ENCODE measurements around the gene CCDC50.

The CCDC50 gene

DNA sequence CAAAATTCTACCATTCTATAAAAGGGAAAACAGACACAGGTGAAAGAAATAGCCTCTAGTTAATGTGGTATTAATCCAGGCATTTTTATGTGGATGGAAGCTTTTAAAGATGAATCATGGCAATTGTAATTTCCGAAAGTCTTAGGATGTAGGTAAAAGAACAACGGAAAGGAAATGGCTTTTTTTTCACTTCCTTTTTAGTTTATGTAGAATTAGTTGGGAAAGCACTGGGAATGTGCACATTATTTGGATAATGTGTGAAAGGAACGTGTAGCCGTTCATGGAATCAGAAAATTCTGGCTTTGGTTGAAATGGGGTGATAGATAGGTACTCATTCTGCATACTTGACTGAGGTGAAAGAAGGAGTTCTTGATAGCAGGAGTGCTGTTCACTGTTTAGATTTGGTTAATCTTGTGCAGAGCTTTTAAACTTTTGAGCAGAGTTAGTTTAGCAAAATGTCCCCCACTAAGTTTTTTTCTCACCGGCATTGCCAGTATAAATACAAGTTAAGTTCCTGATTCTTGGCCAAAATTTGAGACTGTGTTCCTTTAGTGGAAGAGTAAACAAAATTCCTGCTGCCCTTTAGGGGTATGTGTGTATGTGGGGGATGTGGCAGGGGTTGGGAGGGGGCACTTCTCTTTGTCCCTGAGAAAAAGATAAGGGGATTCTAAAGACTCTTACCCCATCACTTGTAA is 21.3 kb downstream of the CCDC50 start:
- no peak for FAIRE-seq

DNA sequence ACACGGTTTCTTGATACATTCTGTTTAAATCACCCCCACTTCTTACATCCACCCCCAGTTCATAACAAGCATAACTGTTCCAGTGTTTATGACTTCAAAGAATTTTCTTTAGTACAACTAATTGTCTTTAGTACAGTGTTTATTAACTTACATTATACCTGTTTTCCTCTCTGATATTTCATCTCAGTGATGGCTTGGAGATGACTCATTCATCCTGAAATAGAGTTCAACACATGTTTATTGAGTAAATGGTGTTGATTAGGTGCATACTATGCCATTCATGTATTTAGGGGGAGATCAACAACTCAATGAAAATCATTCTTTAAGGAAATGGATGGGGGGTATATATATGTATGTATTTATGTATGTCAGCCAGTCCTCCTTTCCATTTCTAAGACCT is 22.8 kb downstream of the CCDC50 start:
- no peak for FAIRE-seq

DNA sequence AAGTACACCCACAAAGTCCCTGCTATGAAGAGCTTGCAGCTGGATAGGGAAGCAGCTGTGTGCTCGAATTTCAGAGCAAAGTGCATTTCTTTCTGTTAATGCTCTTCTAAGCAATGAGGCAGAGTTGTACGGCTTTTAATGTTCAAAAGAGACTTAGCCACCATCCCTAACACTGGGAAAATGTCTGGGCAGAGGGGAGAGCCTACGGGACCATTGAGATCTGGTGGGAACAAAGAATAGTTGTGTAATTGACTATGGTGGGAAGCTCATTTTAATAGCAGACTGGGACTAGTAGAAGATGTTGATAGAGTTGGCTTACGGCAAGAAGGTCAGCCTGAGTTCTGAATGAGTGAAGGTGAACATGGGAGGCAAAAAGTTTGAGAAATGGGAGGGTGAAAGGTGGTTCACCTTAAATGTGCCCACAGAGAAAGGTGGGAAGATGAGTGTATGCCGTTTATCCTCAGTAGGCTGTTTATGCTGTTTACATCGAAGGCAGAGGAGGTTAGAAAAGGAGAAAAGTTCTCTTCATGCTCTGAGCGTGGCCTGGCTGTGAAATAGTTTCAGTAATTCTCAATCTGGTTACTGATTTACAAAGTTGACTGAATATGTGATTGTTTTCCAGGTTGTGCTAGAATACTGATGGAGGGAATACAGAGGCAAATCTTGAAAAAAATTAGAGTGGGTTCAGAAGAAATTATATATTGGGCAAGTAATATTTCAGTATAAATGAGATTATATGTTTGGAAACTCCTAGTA is 24.0 kb downstream of the CCDC50 start:
- FAIRE-seq = no peak

DNA sequence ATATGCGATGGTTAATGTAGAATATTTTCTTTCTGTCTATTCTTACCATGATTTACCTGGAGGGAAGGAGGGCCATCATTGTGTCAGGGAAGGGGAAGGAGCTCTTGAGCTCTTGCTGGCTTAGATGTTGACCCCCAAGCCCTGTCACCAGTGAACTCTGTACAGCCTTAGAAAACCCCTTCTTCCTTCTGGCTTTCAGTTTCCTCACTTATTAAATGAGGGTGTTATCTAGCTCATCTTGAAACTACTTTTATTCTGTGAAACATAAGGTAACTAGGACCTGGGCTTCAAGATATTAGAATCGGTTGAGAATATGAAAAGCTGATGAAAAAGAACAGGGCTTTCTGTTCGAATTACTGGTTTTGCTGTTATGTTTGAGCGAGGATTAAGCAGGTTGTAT is 26.2 kb downstream of the CCDC50 start:
- FAIRE-seq = no peak

DNA sequence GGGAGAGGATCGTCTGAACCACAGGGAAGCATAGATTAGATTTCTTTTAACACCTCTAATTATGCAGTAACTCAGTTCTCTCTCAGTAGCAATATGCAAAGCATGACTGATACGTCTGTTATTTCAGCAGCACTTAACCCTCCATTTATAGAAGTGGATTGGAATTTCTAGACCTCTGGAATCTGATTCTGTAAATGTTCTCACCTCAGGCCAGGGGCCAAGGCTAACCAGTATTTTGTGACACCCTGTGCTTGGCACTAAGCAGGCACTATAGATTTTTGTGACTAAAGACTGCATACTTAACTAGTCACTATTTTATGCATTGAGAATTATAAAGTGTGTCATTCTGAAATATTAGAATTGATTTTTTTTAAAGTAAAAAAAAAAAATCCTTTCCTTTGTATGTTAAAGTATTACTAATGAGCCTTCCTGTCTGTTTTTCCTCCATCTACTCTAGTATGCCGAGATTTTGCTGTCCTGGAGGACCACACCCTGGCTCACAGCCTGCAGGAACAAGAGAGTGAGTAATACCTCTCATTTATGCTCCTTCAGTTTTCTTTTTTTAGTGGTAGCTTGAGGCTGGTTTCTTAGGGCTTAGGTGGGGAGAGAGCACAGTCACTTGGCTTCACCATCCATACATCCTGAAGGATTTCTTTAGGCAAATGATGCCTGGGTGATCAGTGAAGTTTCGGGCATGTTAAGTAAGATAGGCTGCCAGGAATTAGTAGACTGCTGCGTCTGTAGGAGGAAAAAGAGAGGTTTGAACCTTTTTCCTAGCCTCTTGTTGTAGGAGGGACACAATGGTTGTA is 27.6 kb downstream of the CCDC50 start:
- FAIRE-seq = no peak

DNA sequence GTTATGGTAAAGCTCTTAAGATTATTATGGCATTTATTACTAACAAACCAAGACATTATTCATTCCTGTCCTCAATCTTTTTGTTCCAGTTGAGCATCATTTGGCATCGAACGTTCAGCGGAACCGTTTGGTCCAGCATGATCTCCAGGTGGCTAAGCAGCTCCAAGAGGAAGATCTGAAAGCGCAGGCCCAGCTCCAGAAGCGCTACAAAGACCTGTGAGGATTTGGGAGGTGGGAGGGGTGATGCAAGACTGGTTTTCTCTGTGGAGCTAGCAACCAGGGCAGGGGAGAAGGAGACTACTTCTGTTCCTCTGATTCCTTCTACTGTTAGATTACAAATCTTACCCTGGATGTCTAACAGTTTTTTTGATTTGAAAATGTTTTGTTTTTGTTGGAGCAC is 28.7 kb downstream of the CCDC50 start:
- FAIRE-seq = no peak

DNA sequence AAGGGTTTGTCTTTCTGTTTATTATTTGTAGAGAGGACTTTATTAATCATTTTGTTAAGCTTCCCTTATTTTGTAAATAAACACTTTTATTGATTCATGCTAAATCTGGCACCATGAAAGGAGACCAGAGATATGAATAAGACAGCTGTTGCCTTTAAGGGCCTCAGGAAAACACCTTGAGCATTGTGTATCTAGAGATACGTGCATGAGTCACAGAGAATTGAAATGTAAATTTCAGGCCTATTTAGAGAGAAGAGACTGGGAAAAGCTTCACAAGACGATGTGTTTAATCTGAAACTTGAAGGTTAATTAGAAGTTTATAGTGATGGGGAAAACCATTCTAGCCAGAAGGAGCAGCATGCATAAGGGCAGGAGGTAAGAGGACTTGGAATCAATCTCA is 29.7 kb downstream of the CCDC50 start:
- FAIRE-seq = no peak

DNA sequence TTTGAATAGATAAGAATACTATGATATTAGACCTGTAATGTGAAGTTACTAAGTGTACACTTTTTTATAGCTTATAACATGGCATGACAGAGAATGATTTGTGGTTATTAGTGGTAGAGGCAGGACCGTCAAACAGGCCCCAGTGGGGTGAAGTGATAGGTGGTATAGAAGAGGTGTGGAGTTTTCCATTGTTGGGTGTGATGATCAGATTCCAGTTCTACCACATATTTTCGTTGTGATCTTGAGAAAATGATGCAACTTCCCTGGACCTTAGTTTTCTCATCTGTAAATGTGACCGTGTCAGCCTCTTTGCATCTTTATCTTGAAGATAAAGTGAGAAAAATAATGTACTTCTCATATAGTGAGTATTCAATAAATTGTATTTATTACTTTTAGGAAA is 31.4 kb downstream of the CCDC50 start:
- no peak for FAIRE-seq

DNA sequence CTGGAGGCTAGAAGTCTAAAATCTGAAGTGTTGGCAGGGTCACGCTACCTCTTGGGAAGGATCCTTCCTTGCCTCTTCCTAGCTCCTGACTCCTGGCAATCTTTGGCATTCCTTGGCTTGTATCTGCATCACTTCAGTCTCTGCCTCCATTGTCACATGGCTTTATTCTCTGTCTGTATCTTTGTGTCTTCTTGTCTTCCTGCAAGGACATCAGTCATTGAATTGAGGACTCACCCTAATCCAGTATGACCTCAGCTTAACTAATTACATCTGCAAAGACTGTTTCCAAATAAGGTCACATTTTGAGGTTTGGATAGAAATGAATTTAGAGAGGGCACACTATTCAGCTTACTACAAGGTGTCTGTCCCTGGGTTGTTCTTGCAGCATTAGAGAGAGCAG is 32.3 kb downstream of the CCDC50 start:
- FAIRE-seq = no peak

DNA sequence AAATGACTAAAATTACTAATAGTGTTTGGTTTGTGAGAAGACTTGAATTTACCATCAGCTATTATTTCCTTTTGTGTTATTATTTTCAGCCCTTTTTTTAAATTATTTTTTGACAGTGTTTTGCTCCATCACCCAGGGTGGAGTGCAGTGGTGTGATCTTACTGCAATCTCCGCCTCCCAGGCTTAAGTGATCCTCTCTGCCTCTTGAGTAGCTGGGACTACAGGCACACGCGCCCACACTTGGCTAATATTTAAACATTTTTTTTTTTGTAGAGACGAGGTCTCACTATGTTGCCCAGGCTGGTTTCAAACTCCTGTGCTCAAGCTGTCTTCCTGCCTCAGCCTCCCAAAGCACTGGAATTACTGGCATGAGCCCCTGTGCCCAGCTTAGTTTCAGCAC is 32.8 kb downstream of the CCDC50 start:
- FAIRE-seq = no peak

DNA sequence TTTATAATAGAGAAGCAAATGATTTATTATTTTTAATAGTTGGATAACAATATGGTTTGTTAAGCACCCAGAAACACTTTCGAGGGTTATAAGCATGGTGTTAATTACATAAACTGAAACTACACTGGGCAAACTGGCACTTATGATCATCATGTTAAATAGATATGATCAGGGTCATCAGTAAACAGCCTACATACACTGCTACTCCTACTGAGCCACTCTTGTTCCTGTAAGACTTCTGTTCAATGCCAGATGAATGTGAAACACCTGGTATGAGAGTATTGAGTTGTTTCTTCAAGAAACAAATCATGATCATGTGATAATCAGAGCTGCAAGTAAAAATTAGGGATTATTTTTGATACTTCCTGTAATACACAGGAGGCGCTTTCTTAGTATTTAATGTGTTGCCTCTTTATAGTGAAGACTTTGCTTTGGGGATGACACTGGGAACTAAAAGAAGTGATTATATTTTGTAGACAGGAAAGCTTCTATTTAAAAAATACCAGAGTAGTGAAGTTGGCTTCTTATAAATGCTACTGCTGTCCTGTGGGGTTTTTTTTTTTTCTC is 33.4 kb downstream of the CCDC50 start:
- FAIRE-seq = no peak

DNA sequence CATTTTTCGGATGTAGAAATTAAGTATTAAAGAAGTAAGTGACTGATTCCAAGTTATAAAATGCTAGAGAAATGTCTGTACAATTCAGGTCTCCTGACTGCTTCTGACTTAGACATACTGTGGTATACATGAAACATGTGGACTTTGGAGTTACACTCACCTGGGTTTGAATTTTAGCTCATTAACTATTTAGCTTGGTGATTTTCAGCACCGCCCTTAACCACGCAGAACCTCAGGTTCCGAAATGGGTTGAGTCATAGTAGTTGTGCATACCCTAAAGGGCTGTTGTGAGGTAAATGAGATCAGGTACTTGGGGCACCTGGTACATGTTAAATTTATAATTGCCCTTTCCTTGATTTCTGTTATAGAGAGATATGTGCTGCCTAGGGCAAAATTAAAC is 34.0 kb downstream of the CCDC50 start:
- no peak for FAIRE-seq

DNA sequence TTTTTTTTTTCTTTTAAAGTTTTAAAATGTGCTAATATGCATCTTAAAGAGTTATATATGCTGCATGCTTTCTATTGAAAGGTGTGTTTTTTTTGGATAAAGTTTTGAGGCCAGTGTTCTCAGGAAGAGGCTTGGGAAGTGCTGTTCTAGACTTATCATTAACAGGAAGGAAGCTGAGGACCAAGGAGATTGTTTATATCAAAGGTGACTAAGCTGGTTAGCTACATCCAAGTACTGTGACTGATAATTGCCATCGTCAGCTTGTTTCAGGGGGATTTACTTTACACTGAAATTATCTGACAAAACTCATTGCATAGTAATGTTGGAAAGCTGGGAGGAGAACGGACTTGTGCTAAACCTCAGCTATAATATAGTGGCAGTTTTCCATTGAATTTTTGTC is 37.5 kb downstream of the CCDC50 start:
- no peak for FAIRE-seq

DNA sequence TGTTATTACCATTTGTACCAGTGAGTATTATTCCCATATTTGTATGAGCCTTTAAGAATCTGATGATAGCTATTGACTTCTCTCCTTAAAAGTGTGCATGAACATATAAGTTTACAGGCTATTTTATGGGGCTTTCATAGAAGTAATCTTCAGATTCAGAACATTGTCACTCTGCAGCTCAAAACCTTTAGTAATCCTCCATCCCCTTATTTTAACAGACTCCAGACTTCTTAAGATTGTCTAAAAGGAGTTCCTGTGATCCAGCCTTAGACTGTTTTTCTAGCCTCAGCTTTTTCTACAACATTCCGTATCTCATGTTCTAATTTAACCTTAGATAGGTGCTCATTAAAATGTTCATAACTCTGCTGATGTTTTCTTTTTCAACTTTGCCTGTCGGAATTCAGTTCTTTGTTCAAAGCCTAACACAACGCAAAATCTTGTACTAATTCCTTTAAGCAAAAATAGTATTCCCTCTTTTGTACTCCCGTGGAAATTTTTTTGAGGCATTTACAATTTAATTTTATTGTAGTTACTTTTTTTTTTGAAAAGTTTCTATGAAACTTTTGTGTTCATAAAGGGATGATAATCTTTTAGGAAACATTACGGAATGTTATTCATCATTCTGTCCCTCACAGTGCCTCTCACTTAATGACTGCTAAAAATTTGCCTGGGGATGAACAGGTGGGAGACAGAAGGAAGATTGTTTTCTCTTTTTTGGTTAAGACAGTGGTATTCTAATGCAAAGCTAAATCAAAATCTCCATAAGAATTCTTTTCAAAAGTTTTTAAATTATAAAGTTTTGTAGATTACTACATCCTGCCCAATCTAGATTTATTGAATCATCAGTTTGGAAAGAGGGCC is 39.8 kb downstream of the CCDC50 start:
- FAIRE-seq = no peak

DNA sequence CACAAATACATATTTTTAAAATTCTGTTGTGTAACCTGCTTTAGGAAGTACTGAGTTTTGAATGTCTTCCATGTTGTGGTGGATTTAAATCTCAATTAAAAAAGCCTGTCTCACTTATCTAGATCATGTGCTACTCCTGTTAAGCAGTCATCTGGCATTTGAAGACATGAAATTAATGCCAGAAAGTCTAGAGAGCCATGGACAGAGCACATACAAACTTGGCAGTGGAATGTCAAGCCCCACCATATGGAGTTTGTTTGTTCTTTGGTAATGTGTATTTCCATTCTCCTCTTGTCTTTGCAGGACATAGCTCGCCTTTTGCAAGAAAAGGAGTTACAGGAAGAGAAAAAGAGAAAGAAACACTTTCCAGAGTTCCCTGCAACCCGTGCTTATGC is 40.4 kb downstream of the CCDC50 start:
- FAIRE-seq = no peak

DNA sequence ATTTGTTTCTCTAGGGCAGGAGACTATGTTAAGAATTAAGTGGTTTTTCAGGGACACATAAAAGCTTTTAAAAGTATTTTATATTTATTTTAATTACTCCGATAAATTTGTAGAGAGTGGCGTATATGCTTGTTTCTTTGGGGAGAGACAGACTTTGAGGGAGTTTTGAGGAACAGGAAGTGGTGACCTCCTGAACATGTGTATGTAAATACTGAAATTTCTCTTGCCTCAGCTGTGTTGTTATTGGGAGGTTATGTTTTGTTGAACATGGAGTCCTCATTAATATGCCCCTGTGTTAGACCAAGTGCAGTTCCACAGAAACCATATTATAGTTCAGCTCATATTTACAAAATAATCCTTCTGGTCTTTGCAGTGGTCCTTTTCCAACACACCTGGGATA is 42.9 kb downstream of the CCDC50 start:
- FAIRE-seq = no peak

DNA sequence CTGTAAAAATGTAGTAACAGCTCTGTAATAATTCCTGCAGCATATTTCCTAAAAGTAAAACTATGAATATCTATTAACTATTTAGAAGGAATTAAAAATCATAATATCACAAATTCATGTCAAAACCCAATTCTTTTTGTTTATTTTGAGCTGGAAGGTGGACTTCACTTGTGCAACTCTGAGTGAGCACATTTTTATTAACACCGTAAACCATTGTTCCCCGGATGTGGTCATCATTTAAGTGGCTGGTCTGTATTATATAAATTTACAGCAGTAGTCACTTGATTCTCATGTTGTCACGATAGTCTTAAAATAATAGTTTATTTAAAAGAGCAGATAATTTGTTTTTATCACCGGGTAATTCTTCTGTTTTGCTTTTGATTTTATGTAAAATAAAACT is 44.1 kb downstream of the CCDC50 start:
- no peak for FAIRE-seq

DNA sequence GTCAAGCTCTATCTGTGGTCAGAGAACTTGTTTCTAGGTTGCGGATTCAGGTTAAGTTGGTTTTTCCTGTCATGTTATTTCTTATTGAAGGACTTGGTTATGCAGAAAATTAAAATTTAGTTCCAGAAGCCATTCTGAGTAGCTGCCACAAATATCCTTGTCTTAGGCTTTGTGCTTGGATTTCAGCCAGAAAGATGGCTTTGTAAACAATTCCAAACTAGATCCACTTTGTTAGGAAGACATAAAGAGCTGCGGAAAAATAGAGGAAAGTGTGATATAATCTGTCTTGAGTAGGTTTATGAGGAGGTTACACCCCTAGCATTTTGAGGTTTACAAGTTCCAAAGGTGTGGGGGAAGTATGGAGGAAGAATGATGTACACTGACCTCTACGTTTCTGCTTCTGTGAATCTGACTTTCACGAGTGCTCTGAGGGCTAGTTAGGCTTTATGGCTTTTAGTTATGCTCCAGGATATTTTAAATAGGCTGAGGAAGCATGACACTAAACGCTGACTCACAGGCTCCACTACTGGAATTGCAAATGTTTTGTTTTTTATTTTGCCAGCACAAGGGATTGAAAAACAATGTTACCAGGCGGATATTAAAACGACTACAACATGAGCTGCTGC is 47.4 kb downstream of the CCDC50 start:
- no peak for FAIRE-seq

DNA sequence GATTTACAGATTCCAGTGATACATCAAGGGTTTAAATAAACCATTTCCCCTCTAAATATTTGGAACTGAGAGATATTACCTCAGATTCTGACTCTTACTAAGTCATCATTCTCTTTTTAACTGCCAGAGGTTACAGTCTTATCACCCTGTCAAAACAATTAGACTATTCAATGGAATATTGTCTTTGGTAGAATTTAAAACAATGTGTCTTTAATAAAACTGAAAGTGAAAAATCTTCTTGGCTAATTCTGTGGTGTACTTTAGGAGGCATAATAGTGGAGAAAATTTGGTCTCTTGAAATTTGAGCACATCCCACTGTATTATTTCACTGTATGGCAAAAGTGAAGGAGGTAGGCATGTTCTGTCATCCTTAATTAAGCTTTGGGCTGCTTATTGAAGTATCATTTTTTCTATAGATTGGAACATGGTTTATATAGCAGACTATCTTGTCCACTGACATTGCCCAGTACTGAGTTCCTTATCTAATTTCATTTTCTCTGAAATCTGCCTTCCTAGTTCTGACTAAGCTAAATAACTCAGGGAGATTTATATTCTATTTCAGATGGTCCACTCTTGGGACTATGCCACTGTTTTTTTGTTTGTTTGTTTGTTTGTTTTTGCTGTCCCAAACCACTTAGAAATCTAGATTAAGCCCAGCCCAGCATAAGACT is 49.1 kb downstream of the CCDC50 start:
- no peak for FAIRE-seq

DNA sequence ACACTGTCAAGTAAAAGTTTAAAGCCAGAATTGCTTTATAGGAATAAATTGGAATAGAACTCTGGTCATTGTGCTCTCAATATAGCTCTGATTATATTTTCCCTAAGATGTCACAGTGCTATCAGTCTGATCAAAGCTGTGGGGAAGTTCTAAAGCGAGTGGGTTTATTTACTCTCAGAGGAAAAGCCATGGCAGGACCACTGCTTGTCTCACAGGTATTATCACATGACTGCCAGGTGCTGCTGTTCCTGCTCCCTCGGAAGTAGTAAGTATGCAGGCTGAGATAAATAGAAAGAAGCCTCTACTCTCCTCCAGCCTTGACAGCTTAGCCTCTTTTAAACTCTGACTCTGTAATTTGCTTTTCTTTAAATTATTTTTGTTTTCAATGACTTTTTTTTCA is 50.3 kb downstream of the CCDC50 start:
- FAIRE-seq = no peak

DNA sequence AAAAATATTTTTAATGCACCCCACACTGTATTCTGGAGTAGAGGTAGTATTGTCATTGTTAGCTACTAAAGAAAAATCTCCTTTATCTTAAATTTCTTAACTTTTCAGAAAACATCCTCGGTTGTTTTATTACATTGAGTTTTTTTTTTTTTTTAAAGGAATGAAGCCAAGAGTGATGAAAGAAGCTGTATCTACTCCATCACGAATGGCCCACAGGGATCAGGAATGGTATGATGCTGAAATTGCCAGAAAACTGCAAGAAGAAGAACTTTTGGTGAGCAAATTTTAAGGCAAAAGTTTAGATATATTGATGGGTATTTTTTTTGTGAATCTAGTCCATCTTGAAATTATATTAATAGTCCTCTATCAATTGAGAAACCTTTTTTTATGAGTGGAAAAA is 50.8 kb downstream of the CCDC50 start:
- no peak for FAIRE-seq

DNA sequence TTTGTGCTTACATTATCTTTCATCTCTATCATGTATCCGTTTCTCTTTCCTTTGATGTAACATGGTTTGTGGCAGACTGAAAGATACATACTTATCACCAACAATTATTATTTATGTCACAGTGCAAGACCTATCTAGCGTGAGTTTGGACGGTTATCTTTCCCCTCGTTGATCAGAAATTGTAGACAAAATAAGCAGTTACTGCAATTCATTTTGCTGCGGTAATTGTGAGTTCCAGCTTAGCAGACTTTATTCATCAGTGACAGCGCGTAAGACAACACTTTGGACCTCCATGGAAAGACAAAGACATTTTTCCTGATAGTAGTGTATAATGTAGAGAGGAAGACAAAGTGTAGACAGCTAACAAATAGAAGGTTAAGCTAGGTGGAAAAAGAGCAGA is 52.1 kb downstream of the CCDC50 start:
- no peak for FAIRE-seq
